SH-SY5Y (cell line): ENCODE data around the gene RAB6C.

ENCODE experiments used
- GATA2 ChIP-seq: IDR thresholded peaks from 2 replicates; pipeline ENCODE4 v1.6.1; 2011; ENCODE audit warnings: mild to moderate bottlenecking, low read depth, low read length
- GATA3 ChIP-seq: IDR thresholded peaks from 2 replicates; pipeline ENCODE4 v1.6.1; 2011; ENCODE audit warnings: low read depth, mild to moderate bottlenecking, low read length, moderate library complexity

- no peak for TF ChIP-seq GATA2
- TF ChIP-seq GATA3: no peak
Measured at GRCh38 chr2:129935118-129935517, 44.3 kb upstream of the RAB6C start.
